H9 (cell line): Measurements from ENCODE around the gene CCZ1. TPM values are rescaled to one million over a fixed set of nuclear protein-coding genes. Genes with fewer than 3 reads are reported as not detected.
"Not testable (repeated sequence)": the region's sequence is repeated elsewhere in the genome, so short reads cannot be mapped to it uniquely, and the experiment has no call there.

Experiments
- DNase-seq: peaks from one replicate; pipeline ENCODE4 v3.0.0-alpha.2; 2017
- H2AFZ ChIP-seq: one replicate; pipeline ENCODE4 v1.6.1; 2013; ENCODE audit warnings: mild to moderate bottlenecking, low read length, control low read depth, moderate library complexity
- H2AK5ac ChIP-seq: 2 replicates; pipeline ENCODE4 v1.6.1; 2013; ENCODE audit warnings: low read length, control low read depth, mixed read lengths; ENCODE audit not compliant: insufficient read length
- H2BK120ac ChIP-seq: one replicate; pipeline ENCODE4 v1.6.1; 2013; ENCODE audit warnings: low read depth, mild to moderate bottlenecking, low read length, control low read depth, inconsistent platforms; ENCODE audit not compliant: poor library complexity, severe bottlenecking
- H2BK12ac ChIP-seq: 2 replicates; pipeline ENCODE4 v1.6.1; 2013; ENCODE audit warnings: low read length, control low read depth, mixed read lengths, low read depth; ENCODE audit not compliant: insufficient read length
- H2BK15ac ChIP-seq: 2 replicates; pipeline ENCODE4 v1.6.1; 2013; ENCODE audit warnings: low read depth, low read length, control low read depth
- H2BK20ac ChIP-seq: one replicate; pipeline ENCODE4 v1.6.1; 2013; ENCODE audit warnings: low read depth, mild to moderate bottlenecking, low read length, control low read depth, inconsistent platforms; ENCODE audit not compliant: poor library complexity, severe bottlenecking
- H2BK5ac ChIP-seq: 2 replicates; pipeline ENCODE4 v1.6.1; 2013; ENCODE audit warnings: low read length, control low read depth, mixed read lengths; ENCODE audit not compliant: insufficient read length
- H3K14ac ChIP-seq: 2 replicates; pipeline ENCODE4 v1.6.1; 2013; ENCODE audit warnings: low read length, control low read depth; ENCODE audit not compliant: insufficient read depth
- H3K18ac ChIP-seq: 2 replicates; pipeline ENCODE4 v1.6.1; 2013; ENCODE audit warnings: low read depth, mild to moderate bottlenecking, mixed read lengths, low read length, control low read depth; ENCODE audit not compliant: insufficient read length
- H3K23ac ChIP-seq: 2 replicates; pipeline ENCODE4 v1.6.1; 2013; ENCODE audit warnings: low read length, control low read depth, mixed read lengths, low read depth; ENCODE audit not compliant: insufficient read length
- H3K23me2 ChIP-seq: 2 replicates; pipeline ENCODE4 v1.6.1; 2013; ENCODE audit warnings: low read depth, mild to moderate bottlenecking, mixed read lengths, low read length, control low read depth; ENCODE audit not compliant: insufficient read length, poor library complexity, severe bottlenecking
- H3K27ac ChIP-seq: 2 replicates; pipeline ENCODE4 v1.5.1; 2013; ENCODE audit warnings: low read length, control low read depth, mixed read lengths, low read depth; ENCODE audit not compliant: insufficient read length
- H3K27me3 ChIP-seq: 2 replicates; pipeline ENCODE4 v1.6.1; 2013; ENCODE audit warnings: low read length, control low read depth, inconsistent platforms; ENCODE audit not compliant: insufficient read depth
- H3K4ac ChIP-seq: 2 replicates; pipeline ENCODE4 v1.6.1; 2013; ENCODE audit warnings: low read depth, mild to moderate bottlenecking, control low read depth, inconsistent platforms, low read length, moderate library complexity
- H3K4me1 ChIP-seq: 2 replicates; pipeline ENCODE4 v1.6.1; 2013; ENCODE audit warnings: low read length, control low read depth, inconsistent platforms; ENCODE audit not compliant: insufficient read depth
- H3K4me2 ChIP-seq: 2 replicates; pipeline ENCODE4 v1.6.1; 2013; ENCODE audit warnings: low read length, control low read depth, mixed read lengths; ENCODE audit not compliant: insufficient read length, insufficient read depth
- H3K56ac ChIP-seq: 2 replicates; pipeline ENCODE4 v1.6.1; 2013; ENCODE audit warnings: low read depth, mild to moderate bottlenecking, mixed read lengths, low read length, control low read depth; ENCODE audit not compliant: insufficient read length
- H3K79me1 ChIP-seq: 2 replicates; pipeline ENCODE4 v1.6.1; 2013; ENCODE audit warnings: low read depth, mild to moderate bottlenecking, moderate library complexity, low read length, control low read depth, inconsistent platforms; ENCODE audit not compliant: insufficient read depth, poor library complexity, severe bottlenecking
- H3K79me2 ChIP-seq: 2 replicates; pipeline ENCODE4 v1.6.1; 2013; ENCODE audit warnings: low read length, control low read depth, inconsistent platforms; ENCODE audit not compliant: insufficient read depth
- H3K9ac ChIP-seq: 2 replicates; pipeline ENCODE4 v1.6.1; 2013; ENCODE audit warnings: low read length, control low read depth, mixed read lengths; ENCODE audit not compliant: insufficient read length; ENCODE audit errors: extremely low read depth
- H3K9me3 ChIP-seq: one replicate; pipeline ENCODE4 v1.6.1; 2013; ENCODE audit warnings: low read depth, low read length, inconsistent platforms; ENCODE audit not compliant: control insufficient read depth
- H3T11ph ChIP-seq: one replicate; pipeline ENCODE4 v1.6.1; 2013; ENCODE audit warnings: mild to moderate bottlenecking, low read length, control low read depth, inconsistent platforms
- H4K20me1 ChIP-seq: one replicate; pipeline ENCODE4 v1.6.1; 2013; ENCODE audit not compliant: control insufficient read depth, insufficient read length, insufficient read depth
- H4K5ac ChIP-seq: 2 replicates; pipeline ENCODE4 v1.6.1; 2013; ENCODE audit warnings: low read depth, mild to moderate bottlenecking, mixed read lengths, low read length, control low read depth; ENCODE audit not compliant: insufficient read length
- H4K8ac ChIP-seq: replicated peaks from 2 replicates; pipeline ENCODE4 v1.6.1; 2013; ENCODE audit warnings: low read length, control low read depth, mixed read lengths, low read depth; ENCODE audit not compliant: insufficient read length
- H4K91ac ChIP-seq: 2 replicates; pipeline ENCODE4 v1.6.1; 2013; ENCODE audit warnings: low read depth, mild to moderate bottlenecking, moderate library complexity, mixed read lengths, low read length, control low read depth; ENCODE audit not compliant: insufficient read length
- H3K27ac Mint-ChIP-seq, 3 experiments: 2 replicates in 2 of 3; 3 replicates in 1 of 3; pipeline ENCODE4 v1.8.0; 2020 to 2021; ENCODE audit warnings: mixed read lengths in 3 of 3, mild to moderate bottlenecking in 1 of 3, moderate library complexity in 1 of 3
- H3K27me3 Mint-ChIP-seq: 2 replicates; pipeline ENCODE4 v1.8.0; 2021; ENCODE audit warnings: low read depth, mild to moderate bottlenecking, moderate library complexity, mixed read lengths
- H3K36me3 Mint-ChIP-seq, 3 experiments: 2 replicates in 2 of 3; 3 replicates in 1 of 3; pipeline ENCODE4 v1.8.0; 2020 to 2021; ENCODE audit warnings: low read depth in 3 of 3, mixed read lengths in 3 of 3; ENCODE audit not compliant: insufficient read depth in 1 of 3
- H3K4me1 Mint-ChIP-seq, 2 experiments: 2 replicates each; pipeline ENCODE4 v1.8.0; 2020; ENCODE audit warnings: mixed read lengths in 2 of 2
- H3K4me3 Mint-ChIP-seq, 2 experiments: 2 replicates in 1 of 2; 3 replicates in 1 of 2; pipeline ENCODE4 v1.8.0; 2020 to 2021; ENCODE audit warnings: mild to moderate bottlenecking in 2 of 2, mixed read lengths in 2 of 2, moderate library complexity in 1 of 2
- H3K9me3 Mint-ChIP-seq, 2 experiments: 2 replicates in 1 of 2; 3 replicates in 1 of 2; pipeline ENCODE4 v1.8.0; 2020; ENCODE audit warnings: mild to moderate bottlenecking in 2 of 2, mixed read lengths in 2 of 2, moderate library complexity in 1 of 2
- WGBS: extraction: QIAGEN DNeasy Blood & Tissue Kit; methylation state at CpG from one replicate; pipeline ENCODE4 v1.1.7; 2013; ENCODE audit warnings: missing lambda C conversion rate, low lambda C conversion rate, mixed read lengths; ENCODE audit not compliant: insufficient read length; ENCODE audit errors: extremely low coverage; 5-methylcytosine and 5-hydroxymethylcytosine counted together
- total RNA-seq: library from RNA; stranded (reverse); gene quantifications from 2 replicates; pipeline ENCODE4 v1.2.1, GENCODE V29; 2021

Gene CCZ1
- total RNA-seq, 1 experiment from 2014 or later: 139 TPM

GRCh38 chr7:5858494-5858893, 40.0 kb upstream of the CCZ1 start:
- not testable (repeated sequence) for H3K27me3 ChIP-seq, H3K23ac ChIP-seq, H3K36me3 Mint-ChIP-seq, H4K20me1 ChIP-seq, H3K23me2 ChIP-seq, H3K9me3 Mint-ChIP-seq, H4K5ac ChIP-seq, H2AFZ ChIP-seq, H3K27ac ChIP-seq, DNase-seq, H3K27ac Mint-ChIP-seq, H3K4me1 ChIP-seq, H3K79me1 ChIP-seq, H3K79me2 ChIP-seq, H3K18ac ChIP-seq, H3T11ph ChIP-seq, H4K91ac ChIP-seq, H2BK12ac ChIP-seq, H3K4ac ChIP-seq, H2AK5ac ChIP-seq, H2BK20ac ChIP-seq, H3K14ac ChIP-seq, H3K9ac ChIP-seq, H2BK15ac ChIP-seq, H3K56ac ChIP-seq, H3K4me3 Mint-ChIP-seq, H3K27me3 Mint-ChIP-seq, H3K9me3 ChIP-seq, H3K4me2 ChIP-seq, H2BK120ac ChIP-seq, H4K8ac ChIP-seq, H2BK5ac ChIP-seq
- H3K4me1 Mint-ChIP-seq: peaks cover 6 to 12% of the 10 kb centered on the region in 2 experiments
- WGBS: no CpG with 5 or more reads among the region's 8 CpGs

GRCh38 chr7:5861281-5861680, 37.3 kb upstream of the CCZ1 start:
- not testable (repeated sequence) for H3K79me2 ChIP-seq, H4K5ac ChIP-seq, H3K23ac ChIP-seq, H3K27me3 ChIP-seq, H3K27me3 Mint-ChIP-seq, H4K91ac ChIP-seq, H3K9me3 Mint-ChIP-seq, H2AK5ac ChIP-seq, H3K23me2 ChIP-seq, H3K9ac ChIP-seq, H2BK15ac ChIP-seq, H2AFZ ChIP-seq, H2BK20ac ChIP-seq, H3K9me3 ChIP-seq, H3K27ac ChIP-seq, H2BK5ac ChIP-seq, H3K79me1 ChIP-seq, H4K8ac ChIP-seq, DNase-seq, H3K14ac ChIP-seq, H2BK12ac ChIP-seq, H2BK120ac ChIP-seq, H4K20me1 ChIP-seq, H3K4me3 Mint-ChIP-seq, H3K27ac Mint-ChIP-seq, H3K18ac ChIP-seq, H3K56ac ChIP-seq, H3K36me3 Mint-ChIP-seq, H3K4me2 ChIP-seq, H3K4ac ChIP-seq, H3K4me1 ChIP-seq, H3T11ph ChIP-seq
- WGBS: no CpG with 5 or more reads among the region's 5 CpGs
- H3K4me1 Mint-ChIP-seq: peaks cover 6 to 20% of the 10 kb centered on the region in 2 experiments; a peak in 3 of 4 replicates
